ENCODE measurements around the gene MRPL17.

MRPL17 gene

DNA sequence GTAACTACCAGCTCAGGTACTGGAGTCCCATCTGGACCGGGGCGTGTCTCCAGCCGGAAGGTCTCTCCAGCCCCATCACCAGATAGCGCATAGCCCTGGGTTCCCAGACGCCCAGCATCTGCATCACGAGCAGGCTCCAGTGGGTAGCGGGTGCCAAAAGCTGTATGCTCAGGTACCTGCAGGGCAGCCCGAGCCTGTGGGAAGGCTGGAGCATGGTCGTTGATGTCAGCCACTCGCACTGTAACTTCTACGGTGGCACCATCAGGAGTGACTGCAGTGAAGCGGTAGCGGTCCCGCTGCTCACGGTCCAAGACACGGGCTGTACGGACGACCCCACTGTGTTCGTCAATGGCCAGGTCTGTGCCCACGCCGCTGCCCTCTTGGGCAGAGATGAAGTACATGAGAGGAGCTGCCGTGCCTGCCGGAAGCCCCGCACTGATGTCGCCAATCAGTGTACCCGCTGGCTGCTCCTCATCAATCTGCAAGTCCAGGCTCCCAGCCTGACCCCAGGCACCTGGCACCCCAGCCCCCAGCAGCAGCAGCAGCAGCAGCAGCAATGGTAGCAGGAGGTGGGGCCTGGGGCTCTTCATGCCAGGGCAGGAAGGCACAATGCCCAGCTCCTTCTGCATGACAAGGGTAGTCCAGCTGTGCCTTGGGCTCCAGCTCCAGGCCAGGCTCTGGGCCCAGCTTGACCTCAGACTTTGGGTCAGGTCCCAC is 42.0 kb downstream of the MRPL17 start:
- DNase-seq (ENCODE audit: low read depth, low spot score): no peak
- CTCF ChIA-PET: interaction anchor here (1.3 kb wide), 1 partner anchor 26 kb away, joined by 3 read pairs; no protein-coding TSS in a partner anchor
- no peak for TF ChIP-seq CTCF (IDR thresholded peaks at IDR 0.05; ENCODE audit: insufficient read depth, low read length, missing control alignments)
- POLR2A ChIA-PET: no interaction called here
- H3K4me3 ChIP-seq (ENCODE audit: low read depth, low read length): no peak overlapping the region

DNA sequence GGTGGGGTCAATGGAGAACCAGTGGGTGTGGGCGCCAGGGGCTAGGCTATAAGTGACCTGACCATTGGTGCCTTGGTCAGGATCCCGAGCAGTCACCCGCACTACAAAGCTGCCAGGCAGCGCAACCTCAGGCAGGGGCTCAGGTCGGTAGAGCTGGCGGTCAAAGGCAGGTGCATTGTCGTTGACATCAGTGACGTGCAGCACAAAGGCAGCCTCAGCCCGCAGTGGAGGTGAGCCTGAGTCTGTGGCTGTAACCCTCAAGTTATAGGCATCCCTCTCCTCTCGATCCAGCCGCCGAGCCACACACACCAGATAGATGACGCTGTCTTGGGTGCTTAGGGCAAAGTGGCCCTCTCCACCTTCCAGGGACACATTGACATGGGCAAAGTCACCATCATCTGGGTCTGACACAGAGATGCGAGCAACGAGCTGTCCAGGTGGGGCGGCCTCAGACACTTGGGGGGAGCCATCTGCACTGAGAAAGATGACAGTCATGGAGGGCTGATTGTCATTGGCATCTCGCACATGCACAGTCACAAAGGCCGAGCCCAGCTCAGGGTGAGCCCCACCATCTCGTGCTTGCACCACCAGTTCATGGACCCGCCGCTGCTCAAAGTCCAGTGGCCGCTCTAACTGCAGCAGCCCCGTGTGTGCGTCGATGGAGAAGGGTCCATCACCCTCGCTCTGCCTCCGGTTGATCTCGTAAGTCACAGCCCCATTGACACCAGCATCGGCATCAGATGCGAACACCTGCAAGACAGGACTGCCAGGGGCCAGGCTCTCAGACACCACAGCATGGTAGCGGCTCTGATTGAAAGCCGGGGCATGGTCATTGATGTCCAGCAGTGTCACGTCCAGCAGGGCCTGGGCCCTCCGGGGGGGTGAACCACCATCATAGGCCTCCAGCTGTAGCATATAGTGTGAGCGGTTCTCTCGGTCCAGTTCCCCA is 42.8 kb downstream of the MRPL17 start:
- no peak for DNase-seq (ENCODE audit: low read depth, low spot score)
- POLR2A ChIA-PET: no interaction called here
- CTCF ChIA-PET: no interaction called here
- no peak overlapping the region for H3K4me3 ChIP-seq (ENCODE audit: low read depth, low read length)
- no peak for TF ChIP-seq CTCF (IDR thresholded peaks at IDR 0.05; ENCODE audit: insufficient read depth, low read length, missing control alignments)

GRCh38 chr11:6638429-6638828 is 44.7 kb downstream of the MRPL17 start:
- ChIA-PET CTCF (interaction anchor here (1.1 to 1.4 kb wide), 2 partner anchors 9 to 45 kb away, joined by 4 to 5 read pairs; partner anchors contain the start of gene MRPL17), POLR2A (interaction anchor here (0.5 kb wide), 1 partner anchor 29 kb away, joined by 3 read pairs; no protein-coding TSS in a partner anchor)
- DNase-seq (ENCODE audit: low read depth, low spot score): no peak
- H3K4me3 ChIP-seq (ENCODE audit: low read depth, low read length): no peak overlapping the region
- no peak for TF ChIP-seq CTCF (IDR thresholded peaks at IDR 0.05; ENCODE audit: insufficient read depth, low read length, missing control alignments)

GRCh38 chr11:6637871-6638270 is 45.3 kb downstream of the MRPL17 start:
- CTCF ChIA-PET: interaction anchor here (1.4 to 1.6 kb wide), 3 partner anchors 9 to 107 kb away, joined by 4 to 5 read pairs (median 4); partner anchors contain the start of gene MRPL17
- no peak for DNase-seq (ENCODE audit: low read depth, low spot score)
- POLR2A ChIA-PET: interaction anchor here (0.5 kb wide), 1 partner anchor 30 kb away, joined by 3 read pairs; no protein-coding TSS in a partner anchor
- TF ChIP-seq CTCF (IDR thresholded peaks at IDR 0.05; ENCODE audit: insufficient read depth, low read length, missing control alignments): no peak
- H3K4me3 ChIP-seq (ENCODE audit: low read depth, low read length): no peak overlapping the region

DNA sequence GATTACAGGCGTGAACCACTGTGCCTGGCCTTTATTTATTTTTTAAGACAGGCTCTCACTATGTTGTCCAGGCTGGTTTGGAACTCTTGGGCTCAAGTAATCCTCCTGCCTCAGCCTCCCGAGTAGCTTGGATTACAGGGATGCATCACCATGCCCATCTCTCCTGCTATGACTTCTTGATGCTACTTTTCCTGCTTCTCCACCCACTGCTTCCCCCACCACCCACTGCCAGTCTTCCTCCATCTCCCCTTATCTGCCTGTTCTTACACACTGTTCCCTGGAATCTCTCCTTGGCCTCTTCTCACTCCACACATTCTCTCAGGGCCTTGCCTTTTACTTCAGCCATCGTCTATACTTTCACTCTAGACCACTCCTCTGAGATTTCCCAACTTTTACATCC is 46.7 kb downstream of the MRPL17 start:
- POLR2A ChIA-PET: no interaction called here
- no peak overlapping the region for H3K4me3 ChIP-seq (ENCODE audit: low read depth, low read length)
- DNase-seq (ENCODE audit: low read depth, low spot score): no peak
- CTCF ChIA-PET: interaction anchor here (1.2 to 2.1 kb wide), 4 partner anchors 18 to 105 kb away, joined by 4 to 7 read pairs (median 4); partner anchors contain the start of genes MRPL17 and TPP1
- TF ChIP-seq CTCF (IDR thresholded peaks at IDR 0.05; ENCODE audit: insufficient read depth, low read length, missing control alignments): no peak

All from AG04449 (cell line).